NB4 (cell line): ENCODE measurements around the gene ZCCHC14.

Source experiments
- CTCF ChIP-seq: IDR thresholded peaks from one replicate; pipeline ENCODE4 v1.5.1; 2012; ENCODE audit warnings: low read depth, low read length
- MAX ChIP-seq: IDR thresholded peaks from 2 replicates; pipeline ENCODE4 v1.6.1; 2011; ENCODE audit warnings: low read depth, low read length
- MYC ChIP-seq: IDR thresholded peaks from 2 replicates; pipeline ENCODE4 v1.6.1; 2011; ENCODE audit warnings: low read depth, low read length

- no peak for TF ChIP-seq MAX
- no peak for TF ChIP-seq CTCF
- TF ChIP-seq MYC: no peak
Measured at GRCh38 chr16:87359121-87359520, 133.7 kb downstream of the ZCCHC14 start.
